H1 (cell line): Measurements from ENCODE around the gene SNX32. TPM values are rescaled to one million over a fixed set of nuclear protein-coding genes. Genes with fewer than 3 reads are reported as not detected.
A peak's percentile ranks its signal among the peaks of the same experiment; 100 is the strongest.

Experiments used
- CTCF ChIA-PET: fragments of 300-600 bp; sonication (Branson Sonifier 250); formaldehyde crosslinking; loops from one replicate; lab custom pipeline; 2021; ENCODE audit not compliant: partially characterized antibody; lab: Charles Lee
- POLR2A ChIA-PET: fragments of 300-600 bp; sonication (Branson Sonifier 250); formaldehyde crosslinking; loops from one replicate; lab custom pipeline; 2021; ENCODE audit warnings: inconsistent platforms; ENCODE audit not compliant: partially characterized antibody; lab: Charles Lee
- DNase-seq, 2 experiments: peaks; one replicate each; pipeline versions ENCODE4 v3.0.0 to v3.0.0-alpha.2; 2010 to 2022; ENCODE audit warnings: low spot score in 2 of 2, low read depth in 1 of 2, mixed read lengths in 1 of 2
- FAIRE-seq: peaks from 2 replicates; lab custom pipeline; 2011; peaks lifted over from hg19 to GRCh38; lab: Jason Lieb, UNC
- H2AFZ ChIP-seq: 2 replicates; pipeline ENCODE4 v1.8.1; 2012; ENCODE audit warnings: low read length, inconsistent platforms
- H2AK5ac ChIP-seq: 2 replicates; pipeline ENCODE4 v1.6.1; 2013; ENCODE audit warnings: low read depth, low read length
- H2BK120ac ChIP-seq: replicated peaks from 2 replicates; pipeline ENCODE3; 2013; ENCODE audit warnings: low read depth, low read length, inconsistent platforms
- H2BK12ac ChIP-seq: 2 replicates; pipeline ENCODE4 v1.6.1; 2013; ENCODE audit warnings: low read depth, low read length
- H2BK15ac ChIP-seq: 2 replicates; pipeline ENCODE4 v1.6.1; 2013; ENCODE audit warnings: low read length
- H2BK20ac ChIP-seq: 2 replicates; pipeline ENCODE4 v1.6.1; 2013; ENCODE audit warnings: low read length
- H2BK5ac ChIP-seq: 2 replicates; pipeline ENCODE4 v1.6.1; 2013; ENCODE audit warnings: low read depth, low read length
- H3K14ac ChIP-seq: 2 replicates; pipeline ENCODE4 v1.6.1; 2013; ENCODE audit warnings: inconsistent platforms; ENCODE audit not compliant: insufficient read length
- H3K18ac ChIP-seq: 2 replicates; pipeline ENCODE4 v1.6.1; 2013; ENCODE audit warnings: low read length; ENCODE audit errors: extremely low read depth
- H3K23ac ChIP-seq: 2 replicates; pipeline ENCODE4 v1.6.1; 2013; ENCODE audit warnings: inconsistent platforms; ENCODE audit not compliant: insufficient read length
- H3K23me2 ChIP-seq: 2 replicates; pipeline ENCODE4 v1.6.1; 2013; ENCODE audit warnings: low read depth, low read length
- H3K27ac ChIP-seq: 2 replicates; pipeline ENCODE4 v1.6.1; 2011; ENCODE audit warnings: low read depth, low read length, inconsistent platforms
- H3K27me3 ChIP-seq, 4 experiments: replicated peaks in 1 of 4; 1 replicate in 1 of 4; 2 replicates in 3 of 4; pipeline versions ENCODE4 v1.6.1 to v1.8.1; 2011 to 2013; ENCODE audit warnings: low read length in 3 of 4, mild to moderate bottlenecking in 3 of 4, inconsistent platforms in 2 of 4, mixed read lengths in 2 of 4, moderate library complexity in 1 of 4; ENCODE audit not compliant: control insufficient read depth in 3 of 4, insufficient read depth in 3 of 4; ENCODE audit errors: extremely low read depth in 1 of 4
- H3K36me3 ChIP-seq, 4 experiments: 2 replicates each; pipeline versions ENCODE4 v1.6.1 to v1.8.1; 2011 to 2013; ENCODE audit warnings: mild to moderate bottlenecking in 4 of 4, low read length in 3 of 4, moderate library complexity in 2 of 4, control low read depth in 1 of 4, inconsistent platforms in 1 of 4; ENCODE audit not compliant: insufficient read depth in 4 of 4, control insufficient read depth in 2 of 4
- H3K4ac ChIP-seq: replicated peaks from 2 replicates; pipeline ENCODE3; 2013; ENCODE audit warnings: low read length, low read depth, mixed read lengths, inconsistent platforms; ENCODE audit not compliant: insufficient read length
- H3K4me1 ChIP-seq, 4 experiments: replicated peaks in 1 of 4; 1 replicate in 1 of 4; 2 replicates in 3 of 4; pipeline versions ENCODE4 v1.6.1 to v1.8.1; 2011 to 2013; ENCODE audit warnings: low read length in 3 of 4, inconsistent platforms in 2 of 4, mixed read lengths in 1 of 4; ENCODE audit not compliant: insufficient read depth in 4 of 4, control insufficient read depth in 3 of 4
- H3K4me2 ChIP-seq, 2 experiments: 2 replicates each; pipeline versions ENCODE4 v1.6.1 to v1.8.1; 2011 to 2013; ENCODE audit warnings: low read depth in 2 of 2, low read length in 2 of 2, control low read depth in 1 of 2, inconsistent platforms in 1 of 2, mild to moderate bottlenecking in 1 of 2; ENCODE audit not compliant: insufficient read depth in 1 of 2
- H3K4me3 ChIP-seq, 4 experiments: fragments of 200-600, 300-600 bp in 1 of 4; sonication (generic), shearing (Covaris generic), sonication (Bioruptor Twin) in 1 of 4; 2 replicates each; pipeline versions ENCODE4 v1.5.1 to v1.8.1; 2011 to 2016; ENCODE audit warnings: low read length in 4 of 4, low read depth in 3 of 4, control low read depth in 2 of 4, inconsistent platforms in 2 of 4, mild to moderate bottlenecking in 2 of 4, mixed read lengths in 1 of 4, moderate library complexity in 1 of 4; ENCODE audit not compliant: insufficient read depth in 2 of 4; ENCODE audit errors: extremely low read depth in 1 of 4
- H3K56ac ChIP-seq: replicated peaks from 2 replicates; pipeline ENCODE3; 2013; ENCODE audit warnings: low read depth, mild to moderate bottlenecking, mixed read lengths, low read length, inconsistent platforms; ENCODE audit not compliant: insufficient read length
- H3K79me1 ChIP-seq: 2 replicates; pipeline ENCODE4 v1.6.1; 2013; ENCODE audit warnings: low read depth, low read length, control low read depth
- H3K79me2 ChIP-seq, 2 experiments: 2 replicates each; pipeline versions ENCODE4 v1.6.1 to v1.8.1; 2012 to 2013; ENCODE audit warnings: low read length in 2 of 2, mild to moderate bottlenecking in 2 of 2, inconsistent platforms in 1 of 2; ENCODE audit not compliant: insufficient read depth in 2 of 2, control insufficient read depth in 1 of 2
- H3K9ac ChIP-seq, 4 experiments: replicated peaks in 1 of 4; 1 replicate in 1 of 4; 2 replicates in 3 of 4; pipeline versions ENCODE4 v1.6.1 to v1.8.1; 2011 to 2013; ENCODE audit warnings: low read depth in 3 of 4, low read length in 3 of 4, control low read depth in 2 of 4, mild to moderate bottlenecking in 2 of 4, moderate library complexity in 2 of 4, inconsistent platforms in 1 of 4; ENCODE audit errors: extremely low read depth in 1 of 4
- H3K9me3 ChIP-seq, 2 experiments: 2 replicates each; pipeline versions ENCODE4 v1.6.1 to v1.8.1; 2012 to 2013; ENCODE audit warnings: mild to moderate bottlenecking in 2 of 2, moderate library complexity in 2 of 2, control low read depth in 1 of 2, inconsistent platforms in 1 of 2, low read depth in 1 of 2, low read length in 1 of 2, mixed read lengths in 1 of 2; ENCODE audit not compliant: insufficient read depth in 2 of 2
- H4K20me1 ChIP-seq, 2 experiments: replicated peaks in 1 of 2; 2 replicates each; pipeline versions ENCODE3 to v1.8.1; 2011 to 2013; ENCODE audit warnings: inconsistent platforms in 2 of 2, low read length in 2 of 2, mild to moderate bottlenecking in 1 of 2; ENCODE audit not compliant: insufficient read depth in 2 of 2, control insufficient read depth in 1 of 2
- H4K5ac ChIP-seq: 2 replicates; pipeline ENCODE4 v1.6.1; 2013; ENCODE audit warnings: low read length, low read depth, mixed read lengths, inconsistent platforms; ENCODE audit not compliant: insufficient read length
- H4K8ac ChIP-seq: 2 replicates; pipeline ENCODE4 v1.8.0; 2013; ENCODE audit warnings: mild to moderate bottlenecking, moderate library complexity, low read length, inconsistent platforms; ENCODE audit not compliant: insufficient read depth; ENCODE audit errors: extremely low read depth
- H4K91ac ChIP-seq: replicated peaks from 2 replicates; pipeline ENCODE3; 2013; ENCODE audit warnings: low read length, mixed read lengths, inconsistent platforms; ENCODE audit not compliant: insufficient read length
- ASH2L ChIP-seq: fragments of 200-600, 300-600 bp; sonication (generic); IDR thresholded peaks from one replicate; pipeline ENCODE4 v1.7.1; 2017; ENCODE audit warnings: low read length
- EGR1 ChIP-seq: IDR thresholded peaks from 2 replicates; pipeline ENCODE4 v1.6.1; 2011; ENCODE audit warnings: low read depth, low read length, borderline replicate concordance
- EP300 ChIP-seq, 2 experiments: IDR thresholded peaks; 1 replicate in 1 of 2; 2 replicates in 1 of 2; pipeline ENCODE4 v1.6.1; 2011 to 2012; ENCODE audit warnings: low read depth in 2 of 2, low read length in 2 of 2, mild to moderate bottlenecking in 2 of 2, borderline replicate concordance in 1 of 2, inconsistent platforms in 1 of 2, moderate library complexity in 1 of 2
- JUN ChIP-seq: IDR thresholded peaks from 2 replicates; pipeline ENCODE4 v1.6.1; 2011; ENCODE audit warnings: low read depth, mild to moderate bottlenecking, improper control_type of control experiment, low read length
- KDM5A ChIP-seq: fragments of 200-600 bp; IDR thresholded peaks from 2 replicates; pipeline ENCODE4 v1.7.1; 2012; ENCODE audit warnings: mild to moderate bottlenecking, low read length, inconsistent platforms, mixed read lengths
- MAX ChIP-seq: IDR thresholded peaks from 2 replicates; pipeline ENCODE4 v1.6.1; 2012; ENCODE audit warnings: inconsistent platforms
- POLR2AphosphoS5 ChIP-seq: IDR thresholded peaks from 2 replicates; pipeline ENCODE4 v1.6.1; 2011; ENCODE audit warnings: low read depth, low read length
- SIRT6 ChIP-seq: IDR thresholded peaks from one replicate; pipeline ENCODE4 v1.7.1; 2012; ENCODE audit warnings: low read length, inconsistent platforms
- SP2 ChIP-seq: IDR thresholded peaks from 2 replicates; pipeline ENCODE4 v1.6.1; 2012; ENCODE audit warnings: mild to moderate bottlenecking, low read length, inconsistent platforms
- TCF12 ChIP-seq: IDR thresholded peaks from 2 replicates; pipeline ENCODE4 v1.6.1; 2011; ENCODE audit warnings: low read depth, mild to moderate bottlenecking, low read length
- TEAD4 ChIP-seq: IDR thresholded peaks from 2 replicates; pipeline ENCODE4 v1.6.1; 2012; ENCODE audit warnings: low read depth, low read length, inconsistent platforms, mixed read lengths
- WGBS, 2 experiments: shearing (Covaris generic) in 1 of 2; methylation state at CpG; one replicate each; pipeline versions ENCODE4 v1.1.6 to v1.1.7; 2013 to 2015; ENCODE audit warnings: low lambda C conversion rate in 2 of 2, mixed read lengths in 2 of 2, inconsistent platforms in 1 of 2, low coverage in 1 of 2, missing lambda C conversion rate in 1 of 2; ENCODE audit not compliant: insufficient replicate concordance in 2 of 2, insufficient coverage in 1 of 2, insufficient read length in 1 of 2; ENCODE audit errors: extremely low coverage in 1 of 2, missing lambda C conversion rate in 1 of 2; 5-methylcytosine and 5-hydroxymethylcytosine counted together
- polyA plus RNA-seq, 7 experiments: library from polyadenylated mRNA; depleted of rRNA in 3 of 7; stranded (reverse) in 5 of 7; unstranded in 2 of 7; fragments of >200 nt in 5 of 7; fragments of 200-250 nt in 2 of 7; gene quantifications; 1 replicate in 5 of 7; 2 replicates in 1 of 7; 4 replicates in 1 of 7; pipeline versions ENCODE4 v1.2.1 to v1.2.3, GENCODE V29; 2011 to 2013; ENCODE audit warnings: missing spikeins in 2 of 7, mixed read lengths in 2 of 7
- total RNA-seq: library from RNA; stranded (reverse); fragmentation: NEBNext Ultra II Directional; extraction: Animal tissue kit (Norgen Biotek cat#: 25700); gene quantifications from 2 replicates; pipeline ENCODE4 v1.2.1, GENCODE V29; 2021

Gene SNX32
- total and polyA plus RNA-seq, 2 of the 8 experiments (the other 6 are each of a cell fraction or from before 2014, with no cell fraction given) = 0.76 to 2.2 TPM

DNA sequence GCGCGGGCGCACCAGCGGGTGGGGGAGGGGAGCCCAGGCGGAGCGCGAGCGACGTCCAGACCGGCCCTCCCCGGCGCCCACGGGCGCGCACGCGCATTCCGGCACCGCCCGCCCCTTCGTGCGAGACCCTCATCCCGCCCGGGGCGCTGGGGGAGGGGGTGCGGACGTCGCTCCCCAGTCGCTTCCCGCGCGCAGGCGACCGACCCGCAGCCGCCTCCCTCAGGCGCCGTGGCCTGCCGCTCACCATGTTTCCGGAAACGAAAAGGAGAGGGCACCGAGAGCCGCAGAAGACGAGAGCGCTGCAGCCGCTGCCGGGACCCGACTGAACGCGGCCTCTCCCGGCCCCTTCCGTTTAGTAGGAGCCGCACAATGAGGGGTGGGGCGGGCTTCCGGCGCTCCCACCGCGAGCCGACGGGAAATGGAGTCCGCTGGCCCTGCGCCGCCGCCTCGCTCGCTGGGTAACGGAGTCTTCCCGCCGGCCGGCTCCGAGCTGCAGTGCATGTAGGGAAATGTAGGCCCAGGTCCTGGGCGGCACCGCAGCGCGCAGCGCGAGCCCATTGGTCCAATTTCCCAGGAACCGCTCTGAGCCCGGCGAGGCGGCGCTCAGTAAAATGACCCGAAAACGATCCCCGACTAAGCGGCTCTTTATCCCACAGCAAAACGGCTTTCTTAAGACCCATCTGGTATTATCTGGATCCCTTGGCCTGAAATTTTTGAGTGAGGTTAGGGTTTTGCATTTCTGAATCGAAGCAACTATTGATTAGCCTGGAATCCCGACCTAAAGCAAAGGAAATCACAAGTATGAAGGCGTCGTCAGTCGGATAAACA is 24.3 kb downstream of the SNX32 start, which contains the start of gene CFL1:
TSS of gene CFL1 (minus strand) at position 328 of the 828 bp plus-strand sequence. CDS start at position 247, 81 bp downstream.
- Histone ChIP-seq H3K27ac (peak within 1 kb of the TSS; percentile 82), H3K36me3 (peaks cover 17 to 31% (median 26%) of the 10 kb centered on the region in 4 experiments), H3K23ac (no peak within 1 kb of the TSS), H3K9ac (peak within 1 kb of the TSS; percentile 87 to 90 (median 88)), H3K18ac (peak within 1 kb of the TSS; percentile 65), H3K4me3 (peak within 1 kb of the TSS; percentile 86 to 96 (median 91)), H3K9me3 (no peaks in the 10 kb centered on the region), H3K79me1 (peaks cover 20% of the 10 kb centered on the region), H3K14ac (no peak within 1 kb of the TSS), H3K27me3 (no peaks in the 10 kb centered on the region), H4K91ac (peak within 1 kb of the TSS; percentile 77), H4K5ac (peak within 1 kb of the TSS; percentile 71), H3K56ac (peak within 1 kb of the TSS; percentile 48), H2AK5ac (peak within 1 kb of the TSS; percentile 61; the same call in 1 of the 2 replicates), H3K4me1 (peaks cover 0 to 15% (median 6%) of the 10 kb centered on the region in 4 experiments; a peak in 5 of 7 replicates), H3K79me2 (peaks cover 15 to 41% of the 10 kb centered on the region in 2 experiments), H3K23me2 (peaks cover 19% of the 10 kb centered on the region), H3K4ac (peak within 1 kb of the TSS; percentile 63), H2BK20ac (no peak within 1 kb of the TSS), H4K20me1 (peaks cover 27 to 29% of the 10 kb centered on the region in 2 experiments), H2BK15ac (no peak within 1 kb of the TSS), H2AFZ (peak within 1 kb of the TSS; percentile 65; the same call in 1 of the 2 replicates), H2BK120ac (no peak within 1 kb of the TSS), H2BK12ac (no peak within 1 kb of the TSS), H2BK5ac (peak within 1 kb of the TSS; percentile 95), H3K4me2 (peak within 1 kb of the TSS; percentile 95 to 97), H4K8ac (peak within 1 kb of the TSS; percentile 95)
- DNase-seq (peak; percentile 93 to 96), FAIRE-seq (no peak)
- 1% methylated on average over 53 of the region's 92 CpGs; no CpG with 5 or more reads in 1 of the 2 experiments for WGBS, 2 experiments
- CTCF ChIA-PET = interaction anchor here (0.7 to 9.9 kb wide), 7 partner anchors 9 to 88 kb away, joined by 3 to 191 read pairs (median 29); partner anchors contain the start of genes CCDC85B, CTSW and FIBP
- POLR2A ChIA-PET = interaction anchor here (0.6 to 39.7 kb wide), 29 partner anchors 2 to 243 kb away, joined by 3 to 1071 read pairs (median 4); partner anchors contain the start of genes AP5B1, CCDC85B, CFL1 and CTSW
- TF ChIP-seq JUN (no peak), SIRT6 (no peak), SP2 (no peak), MAX (no peak), ASH2L (no peak), KDM5A (no peak), EP300 (IDR thresholded peaks at IDR 0.05; ENCODE audit: borderline replicate concordance in 1 of 2, low read depth in 2 of 2, low read length in 2 of 2) (no peak; a peak in 1 of 3 replicates), TEAD4 (peak; percentile 36; the same call in 1 of the 2 replicates), POLR2AphosphoS5 (peak; percentile 99), TCF12 (0 out of 2 replicates have a peak, but pooled peaks have one; percentile 23), EGR1 (0 out of 2 replicates have a peak, but pooled peaks have one; percentile 32)
